ENCODE results near the gene NTN4. TPM values are rescaled to one million over a fixed set of nuclear protein-coding genes. Genes with fewer than 3 reads are reported as not detected.

Gene NTN4
- total RNA-seq, 1 experiment from 2014 or later, result 0.17 TPM

- Histone ChIP-seq H4K5ac (ENCODE audit: insufficient read length, low read depth, low read length) (no peak overlapping the region), H2BK15ac (ENCODE audit: low read depth, low read length) (no peak overlapping the region), H3K4ac (ENCODE audit: low read depth, low read length) (no peak overlapping the region), H2AFZ (ENCODE audit: low read length) (no peak overlapping the region), H3K9ac (ENCODE audit: extremely low read depth, insufficient read length, low read length) (no peak overlapping the region), H3K14ac (ENCODE audit: insufficient read depth, low read length) (no peak overlapping the region), H3K23me2 (ENCODE audit: insufficient read length, low read depth, low read length, poor library complexity, severe bottlenecking) (no peaks in the 10 kb centered on the region), H4K20me1 (ENCODE audit: control insufficient read depth, insufficient read depth, insufficient read length) (no peaks in the 10 kb centered on the region), H2AK5ac (ENCODE audit: insufficient read length, low read length) (no peak overlapping the region), H3K4me2 (ENCODE audit: insufficient read depth, insufficient read length, low read length) (no peak overlapping the region), H3K23ac (ENCODE audit: insufficient read length, low read depth, low read length) (no peak overlapping the region), H2BK5ac (ENCODE audit: insufficient read length, low read length) (no peak overlapping the region), H3K27me3 (ENCODE audit: insufficient read depth, low read length) (no peaks in the 10 kb centered on the region), H3K27ac (ENCODE audit: insufficient read length, low read depth, low read length) (no peak overlapping the region), H2BK12ac (ENCODE audit: insufficient read length, low read depth, low read length) (no peak overlapping the region), H2BK120ac (ENCODE audit: low read depth, low read length, poor library complexity, severe bottlenecking) (no peak overlapping the region), H3K79me1 (ENCODE audit: insufficient read depth, low read depth, low read length, poor library complexity, severe bottlenecking) (no peaks in the 10 kb centered on the region), H3K9me3 (ENCODE audit: control insufficient read depth, low read depth, low read length) (no peaks in the 10 kb centered on the region), H3T11ph (ENCODE audit: low read length) (no peak overlapping the region), H4K8ac (replicated peaks; ENCODE audit: insufficient read length, low read depth, low read length) (no peak overlapping the region), H3K56ac (ENCODE audit: insufficient read length, low read depth, low read length) (no peak overlapping the region), H3K4me1 (ENCODE audit: insufficient read depth, low read length) (no peaks in the 10 kb centered on the region), H3K79me2 (ENCODE audit: insufficient read depth, low read length) (no peaks in the 10 kb centered on the region), H2BK20ac (ENCODE audit: low read depth, low read length, poor library complexity, severe bottlenecking) (no peak overlapping the region), H4K91ac (ENCODE audit: insufficient read length, low read depth, low read length) (no peak overlapping the region), H3K18ac (ENCODE audit: insufficient read length, low read depth, low read length) (no peak overlapping the region)
- no CpG with 5 or more reads among the region's 4 CpGs for WGBS (ENCODE audit: extremely low coverage, insufficient read length, low lambda C conversion rate)
- DNase-seq, result no peak
- Mint-ChIP-seq H3K36me3 (ENCODE audit: insufficient read depth in 1 of 3, low read depth in 3 of 3) (peaks cover 4 to 22% (median 11%) of the 10 kb centered on the region in 3 experiments; a peak in 5 of 7 replicates), H3K4me3 (no peak overlapping the region), H3K27ac (no peak overlapping the region), H3K4me1 (peaks cover 6 to 12% of the 10 kb centered on the region in 2 experiments; a peak in 3 of 4 replicates), H3K9me3 (peaks cover 0 to 9% of the 10 kb centered on the region in 2 experiments; a peak in 3 of 5 replicates), H3K27me3 (ENCODE audit: low read depth) (no peaks in the 10 kb centered on the region)
- TF ChIP-seq, protein P1, sequence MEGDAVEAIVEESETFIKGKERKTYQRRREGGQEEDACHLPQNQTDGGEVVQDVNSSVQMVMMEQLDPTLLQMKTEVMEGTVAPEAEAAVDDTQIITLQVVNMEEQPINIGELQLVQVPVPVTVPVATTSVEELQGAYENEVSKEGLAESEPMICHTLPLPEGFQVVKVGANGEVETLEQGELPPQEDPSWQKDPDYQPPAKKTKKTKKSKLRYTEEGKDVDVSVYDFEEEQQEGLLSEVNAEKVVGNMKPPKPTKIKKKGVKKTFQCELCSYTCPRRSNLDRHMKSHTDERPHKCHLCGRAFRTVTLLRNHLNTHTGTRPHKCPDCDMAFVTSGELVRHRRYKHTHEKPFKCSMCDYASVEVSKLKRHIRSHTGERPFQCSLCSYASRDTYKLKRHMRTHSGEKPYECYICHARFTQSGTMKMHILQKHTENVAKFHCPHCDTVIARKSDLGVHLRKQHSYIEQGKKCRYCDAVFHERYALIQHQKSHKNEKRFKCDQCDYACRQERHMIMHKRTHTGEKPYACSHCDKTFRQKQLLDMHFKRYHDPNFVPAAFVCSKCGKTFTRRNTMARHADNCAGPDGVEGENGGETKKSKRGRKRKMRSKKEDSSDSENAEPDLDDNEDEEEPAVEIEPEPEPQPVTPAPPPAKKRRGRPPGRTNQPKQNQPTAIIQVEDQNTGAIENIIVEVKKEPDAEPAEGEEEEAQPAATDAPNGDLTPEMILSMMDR (conservative IDR thresholded peaks at IDR 0.05), result no peak
Observed at GRCh38 chr12:95643256-95643655, 147.3 kb downstream of the NTN4 start.
